ENCODE data around the gene GNPDA1.

Gene GNPDA1

DNA sequence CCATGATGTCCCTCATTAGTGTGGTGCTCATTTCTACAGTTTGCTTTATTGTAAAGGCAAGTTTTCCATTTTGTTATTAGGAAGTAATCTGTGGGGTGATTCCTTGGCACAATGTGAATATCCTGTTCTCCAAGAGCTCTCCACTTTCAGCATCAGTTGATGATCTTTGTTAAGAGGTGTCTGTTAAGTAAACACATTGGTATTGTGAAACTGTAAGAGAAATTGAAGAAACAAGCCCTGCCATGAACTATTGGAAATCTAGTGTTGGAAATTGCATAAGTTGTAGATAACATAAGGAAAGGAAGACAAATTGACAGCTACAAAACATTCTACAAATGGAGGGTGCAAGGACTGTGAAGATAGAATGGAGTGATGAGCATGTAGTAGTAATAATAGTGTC is 26.8 kb downstream of the GNPDA1 start:
- no peak overlapping the region for H3K4me3 ChIP-seq (ENCODE audit: low read depth, low read length, poor library complexity, severe bottlenecking)
- no peaks in the 10 kb centered on the region for H3K79me2 ChIP-seq (ENCODE audit: insufficient read depth, low read length)
- peaks cover 82% of the 10 kb centered on the region for H3K36me3 ChIP-seq (ENCODE audit: insufficient read depth, low read length)
- no peak overlapping the region for H3K9ac ChIP-seq (ENCODE audit: low read length)
- no peak overlapping the region for H3K4me2 ChIP-seq (ENCODE audit: low read length)
- H2AFZ ChIP-seq (ENCODE audit: low read length): no peak overlapping the region
- no peaks in the 10 kb centered on the region for H3K9me3 ChIP-seq (ENCODE audit: low read length)
- H3K4me1 ChIP-seq (ENCODE audit: insufficient read depth, low read length, severe bottlenecking): no peaks in the 10 kb centered on the region
- H3F3A ChIP-seq (ENCODE audit: insufficient read depth, low read length): no peaks in the 10 kb centered on the region
- H3K9me2 ChIP-seq (ENCODE audit: low read depth, low read length): no peaks in the 10 kb centered on the region
- H3K27me3 ChIP-seq (ENCODE audit: insufficient read depth, low read length): no peaks in the 10 kb centered on the region
- H4K20me1 ChIP-seq (ENCODE audit: insufficient read depth, low read length): no peaks in the 10 kb centered on the region
- no peak for TF ChIP-seq EZH2 (IDR thresholded peaks at IDR 0.05; ENCODE audit: borderline replicate concordance, low read length)
- TF ChIP-seq, protein P1, sequence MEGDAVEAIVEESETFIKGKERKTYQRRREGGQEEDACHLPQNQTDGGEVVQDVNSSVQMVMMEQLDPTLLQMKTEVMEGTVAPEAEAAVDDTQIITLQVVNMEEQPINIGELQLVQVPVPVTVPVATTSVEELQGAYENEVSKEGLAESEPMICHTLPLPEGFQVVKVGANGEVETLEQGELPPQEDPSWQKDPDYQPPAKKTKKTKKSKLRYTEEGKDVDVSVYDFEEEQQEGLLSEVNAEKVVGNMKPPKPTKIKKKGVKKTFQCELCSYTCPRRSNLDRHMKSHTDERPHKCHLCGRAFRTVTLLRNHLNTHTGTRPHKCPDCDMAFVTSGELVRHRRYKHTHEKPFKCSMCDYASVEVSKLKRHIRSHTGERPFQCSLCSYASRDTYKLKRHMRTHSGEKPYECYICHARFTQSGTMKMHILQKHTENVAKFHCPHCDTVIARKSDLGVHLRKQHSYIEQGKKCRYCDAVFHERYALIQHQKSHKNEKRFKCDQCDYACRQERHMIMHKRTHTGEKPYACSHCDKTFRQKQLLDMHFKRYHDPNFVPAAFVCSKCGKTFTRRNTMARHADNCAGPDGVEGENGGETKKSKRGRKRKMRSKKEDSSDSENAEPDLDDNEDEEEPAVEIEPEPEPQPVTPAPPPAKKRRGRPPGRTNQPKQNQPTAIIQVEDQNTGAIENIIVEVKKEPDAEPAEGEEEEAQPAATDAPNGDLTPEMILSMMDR (IDR thresholded peaks at IDR 0.05; ENCODE audit: low read length): no peak
- H3K27ac ChIP-seq (ENCODE audit: low read depth, low read length, poor library complexity, severe bottlenecking): no peak overlapping the region

DNA sequence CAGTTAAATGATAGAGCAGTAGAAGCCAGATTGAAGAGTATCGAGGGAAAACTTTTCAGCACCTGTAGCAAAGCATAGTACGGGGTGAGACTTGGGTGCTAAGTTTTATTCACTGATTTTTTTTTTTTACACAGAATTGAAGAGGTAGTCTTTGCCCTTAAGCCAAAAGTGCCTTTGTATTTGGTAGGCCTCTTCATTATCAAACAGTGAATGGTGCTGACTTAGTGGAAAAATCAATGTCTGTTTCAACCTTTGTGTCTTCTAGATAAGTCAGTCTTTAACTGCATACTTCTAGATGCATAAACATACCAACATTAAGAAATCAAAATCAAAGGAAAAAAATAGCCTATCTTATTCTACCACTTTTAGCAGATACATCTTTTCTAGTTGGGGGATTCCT is 30.2 kb downstream of the GNPDA1 start:
- TF ChIP-seq, protein P1 (IDR thresholded peaks at IDR 0.05; ENCODE audit: low read length): no peak
- TF ChIP-seq EZH2 (IDR thresholded peaks at IDR 0.05; ENCODE audit: borderline replicate concordance, low read length): no peak
- H3K79me2 ChIP-seq (ENCODE audit: insufficient read depth, low read length): no peaks in the 10 kb centered on the region
- H4K20me1 ChIP-seq (ENCODE audit: insufficient read depth, low read length): no peaks in the 10 kb centered on the region
- H3K27ac ChIP-seq (ENCODE audit: low read depth, low read length, poor library complexity, severe bottlenecking): no peak overlapping the region
- no peak overlapping the region for H3K4me2 ChIP-seq (ENCODE audit: low read length)
- no peak overlapping the region for H2AFZ ChIP-seq (ENCODE audit: low read length)
- H3F3A ChIP-seq (ENCODE audit: insufficient read depth, low read length): no peaks in the 10 kb centered on the region
- H3K27me3 ChIP-seq (ENCODE audit: insufficient read depth, low read length): no peaks in the 10 kb centered on the region
- no peaks in the 10 kb centered on the region for H3K9me2 ChIP-seq (ENCODE audit: low read depth, low read length)
- no peaks in the 10 kb centered on the region for H3K9me3 ChIP-seq (ENCODE audit: low read length)
- no peak overlapping the region for H3K9ac ChIP-seq (ENCODE audit: low read length)
- no peaks in the 10 kb centered on the region for H3K4me1 ChIP-seq (ENCODE audit: insufficient read depth, low read length, severe bottlenecking)
- no peak overlapping the region for H3K4me3 ChIP-seq (ENCODE audit: low read depth, low read length, poor library complexity, severe bottlenecking)
- peaks cover 93% of the 10 kb centered on the region for H3K36me3 ChIP-seq (ENCODE audit: insufficient read depth, low read length)

DNA sequence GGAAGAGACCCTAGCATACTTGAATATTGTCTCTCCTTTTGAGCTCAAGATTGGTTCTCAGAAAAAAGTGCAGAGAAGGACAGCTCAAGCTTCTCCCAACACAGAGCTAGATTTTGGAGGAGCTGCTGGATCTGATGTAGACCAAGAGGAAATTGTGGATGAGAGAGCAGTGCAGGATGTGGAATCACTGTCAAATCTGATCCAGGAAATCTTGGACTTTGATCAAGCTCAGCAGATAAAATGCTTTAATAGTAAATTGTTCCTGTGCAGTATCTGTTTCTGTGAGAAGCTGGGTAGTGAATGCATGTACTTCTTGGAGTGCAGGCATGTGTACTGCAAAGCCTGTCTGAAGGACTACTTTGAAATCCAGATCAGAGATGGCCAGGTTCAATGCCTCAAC is 34.4 kb downstream of the GNPDA1 start:
- Histone ChIP-seq H3K36me3 (ENCODE audit: insufficient read depth, low read length) (peaks cover 94% of the 10 kb centered on the region), H4K20me1 (ENCODE audit: insufficient read depth, low read length) (no peaks in the 10 kb centered on the region), H3K27me3 (ENCODE audit: insufficient read depth, low read length) (no peaks in the 10 kb centered on the region), H3K79me2 (ENCODE audit: insufficient read depth, low read length) (no peaks in the 10 kb centered on the region), H3K9me3 (ENCODE audit: low read length) (no peaks in the 10 kb centered on the region), H3K4me2 (ENCODE audit: low read length) (no peak overlapping the region), H3K4me3 (ENCODE audit: low read depth, low read length, poor library complexity, severe bottlenecking) (no peak overlapping the region), H2AFZ (ENCODE audit: low read length) (no peak overlapping the region), H3K9me2 (ENCODE audit: low read depth, low read length) (no peaks in the 10 kb centered on the region), H3K27ac (ENCODE audit: low read depth, low read length, poor library complexity, severe bottlenecking) (no peak overlapping the region), H3K9ac (ENCODE audit: low read length) (no peak overlapping the region), H3K4me1 (ENCODE audit: insufficient read depth, low read length, severe bottlenecking) (no peaks in the 10 kb centered on the region), H3F3A (ENCODE audit: insufficient read depth, low read length) (no peaks in the 10 kb centered on the region; the same call in 1 of the 2 replicates)
- TF ChIP-seq, protein P1 (IDR thresholded peaks at IDR 0.05; ENCODE audit: low read length): no peak
- TF ChIP-seq EZH2 (IDR thresholded peaks at IDR 0.05; ENCODE audit: borderline replicate concordance, low read length): no peak

Measured in OCI-LY1 (cell line).